Fibroblast of lung (primary cell): ENCODE data around the gene C10orf143. TPM values are rescaled to one million over a fixed set of nuclear protein-coding genes. Genes with fewer than 3 reads are reported as not detected.

Experiments used
- DNase-seq, 2 donors: peaks; one replicate each; pipeline versions ENCODE4 v3.0.0 to v3.0.0-alpha.2; 2010; ENCODE audit warnings: low read depth in 2 of 2
- H2AFZ ChIP-seq: 2 replicates; pipeline ENCODE4 v1.5.1; 2012; ENCODE audit warnings: low read length, control low read depth, inconsistent platforms
- H3K27ac ChIP-seq: 2 replicates; pipeline ENCODE4 v1.5.1; 2011; ENCODE audit warnings: low read length, control low read depth; ENCODE audit not compliant: insufficient read depth
- H3K27me3 ChIP-seq: 2 replicates; pipeline ENCODE4 v1.5.1; 2011; ENCODE audit warnings: mild to moderate bottlenecking, low read length; ENCODE audit not compliant: control insufficient read depth, insufficient read depth
- H3K36me3 ChIP-seq: 2 replicates; pipeline ENCODE4 v1.5.1; 2011; ENCODE audit warnings: low read length; ENCODE audit not compliant: control insufficient read depth, insufficient read depth
- H3K4me1 ChIP-seq: 2 replicates; pipeline ENCODE4 v1.5.1; 2011; ENCODE audit warnings: low read length; ENCODE audit not compliant: control insufficient read depth, insufficient read depth; ENCODE audit errors: extremely low read depth
- H3K4me2 ChIP-seq: 2 replicates; pipeline ENCODE4 v1.5.1; 2011; ENCODE audit warnings: low read length, control low read depth; ENCODE audit not compliant: insufficient read depth; ENCODE audit errors: extremely low read depth
- H3K4me3 ChIP-seq, 4 experiments: fragments of 200-600 bp in 1 of 4; sonication (generic) in 1 of 4; replicated peaks in 1 of 4; 2 replicates each; pipeline ENCODE4 v1.5.1; 2011 to 2016; ENCODE audit warnings: low read length in 4 of 4, low read depth in 3 of 4, mild to moderate bottlenecking in 3 of 4, control low read depth in 2 of 4, inconsistent platforms in 1 of 4, mixed read lengths in 1 of 4; ENCODE audit not compliant: insufficient read depth in 1 of 4; ENCODE audit errors: control extremely low read depth in 1 of 4
- H3K79me2 ChIP-seq: 2 replicates; pipeline ENCODE4 v1.5.1; 2012; ENCODE audit warnings: mild to moderate bottlenecking, low read length, inconsistent platforms; ENCODE audit not compliant: control insufficient read depth, insufficient read depth
- H3K9ac ChIP-seq: 2 replicates; pipeline ENCODE4 v1.5.1; 2011; ENCODE audit warnings: mild to moderate bottlenecking, low read length, control low read depth; ENCODE audit not compliant: insufficient read depth
- H3K9me3 ChIP-seq: 2 replicates; pipeline ENCODE4 v1.5.1; 2012; ENCODE audit warnings: low read depth, low read length; ENCODE audit not compliant: control insufficient read depth, insufficient read depth
- H4K20me1 ChIP-seq: 2 replicates; pipeline ENCODE4 v1.5.1; 2011; ENCODE audit warnings: low read length; ENCODE audit not compliant: control insufficient read depth, insufficient read depth; ENCODE audit errors: extremely low read depth
- CTCF ChIP-seq, 2 donors: IDR thresholded peaks in 1 of 2; conservative IDR thresholded peaks in 1 of 2; 1 replicate in 1 of 2; 2 replicates in 1 of 2; pipeline ENCODE4 v1.5.1; 2011 to 2012; ENCODE audit warnings: low read length in 2 of 2, control low read depth in 1 of 2, inconsistent platforms in 1 of 2, low read depth in 1 of 2, mild to moderate bottlenecking in 1 of 2
- EZH2 ChIP-seq: IDR thresholded peaks from 2 replicates; pipeline ENCODE4 v1.5.1; 2012; ENCODE audit warnings: low read length, control low read depth, mild to moderate bottlenecking; ENCODE audit errors: missing control alignments
- polyA plus RNA-seq, 2 donors: library from polyadenylated mRNA; depleted of rRNA in 1 of 2; stranded (reverse) in 1 of 2; unstranded in 1 of 2; fragments of >200 nt; gene quantifications; 2 replicates each; pipeline ENCODE4 v1.2.1, GENCODE V29; 2011 to 2012; ENCODE audit warnings: missing spikeins in 1 of 2
- total RNA-seq: library from RNA; depleted of rRNA; stranded (reverse); fragments of >200 nt; gene quantifications from 2 replicates; pipeline ENCODE4 v1.2.1, GENCODE V29; 2014

Gene C10orf143
- total and polyA plus RNA-seq, 2 donors (not counting 1 experiment from before 2014, with no cell fraction given), result 1.5 to 2.0 TPM

GRCh38 chr10:130067893-130068292 lies 42.7 kb downstream of the C10orf143 start:
- Histone ChIP-seq H3K4me3 (no peak overlapping the region), H2AFZ (no peak overlapping the region), H3K27me3 (no peaks in the 10 kb centered on the region), H3K9me3 (no peaks in the 10 kb centered on the region), H4K20me1 (no peaks in the 10 kb centered on the region), H3K36me3 (no peaks in the 10 kb centered on the region), H3K79me2 (no peaks in the 10 kb centered on the region), H3K4me2 (no peak overlapping the region), H3K9ac (no peak overlapping the region), H3K27ac (no peak overlapping the region), H3K4me1 (no peaks in the 10 kb centered on the region)
- DNase-seq, result no peak
- TF ChIP-seq CTCF (conservative IDR thresholded peaks at IDR 0.05 in 1 of 2, IDR thresholded peaks at IDR 0.05 in 1 of 2; ENCODE audit: low read depth in 1 of 2, low read length in 2 of 2) (no peak), EZH2 (no peak)

GRCh38 chr10:130066743-130067142 lies 43.9 kb downstream of the C10orf143 start:
- no peaks in the 10 kb centered on the region for H3K27me3 ChIP-seq
- no peak overlapping the region for H3K27ac ChIP-seq
- no peak overlapping the region for H3K9ac ChIP-seq
- no peaks in the 10 kb centered on the region for H3K4me1 ChIP-seq
- DNase-seq, result no peak
- TF ChIP-seq CTCF (conservative IDR thresholded peaks at IDR 0.05 in 1 of 2, IDR thresholded peaks at IDR 0.05 in 1 of 2; ENCODE audit: low read depth in 1 of 2, low read length in 2 of 2) (no peak), EZH2 (no peak)
- no peaks in the 10 kb centered on the region for H3K9me3 ChIP-seq
- no peaks in the 10 kb centered on the region for H3K79me2 ChIP-seq
- no peak overlapping the region for H3K4me2 ChIP-seq
- no peaks in the 10 kb centered on the region for H4K20me1 ChIP-seq
- no peak overlapping the region for H2AFZ ChIP-seq
- H3K36me3 ChIP-seq, result no peaks in the 10 kb centered on the region
- H3K4me3 ChIP-seq, result no peak overlapping the region

GRCh38 chr10:130065251-130065650 lies 45.4 kb downstream of the C10orf143 start:
- no peak overlapping the region for H2AFZ ChIP-seq
- no peaks in the 10 kb centered on the region for H3K79me2 ChIP-seq
- TF ChIP-seq EZH2 (no peak), CTCF (conservative IDR thresholded peaks at IDR 0.05 in 1 of 2, IDR thresholded peaks at IDR 0.05 in 1 of 2; ENCODE audit: low read depth in 1 of 2, low read length in 2 of 2) (no peak)
- H4K20me1 ChIP-seq, result no peaks in the 10 kb centered on the region
- no peaks in the 10 kb centered on the region for H3K4me1 ChIP-seq
- no peak for DNase-seq
- H3K27ac ChIP-seq, result no peak overlapping the region
- no peak overlapping the region for H3K4me3 ChIP-seq
- H3K9me3 ChIP-seq, result no peaks in the 10 kb centered on the region
- H3K9ac ChIP-seq, result no peak overlapping the region
- H3K4me2 ChIP-seq, result no peak overlapping the region
- no peaks in the 10 kb centered on the region for H3K27me3 ChIP-seq
- H3K36me3 ChIP-seq, result no peaks in the 10 kb centered on the region
